Endometrial microvascular endothelial cells (primary cell): ENCODE measurements around the gene C11orf97. TPM values are rescaled to one million over a fixed set of nuclear protein-coding genes. Genes with fewer than 3 reads are reported as not detected.

ENCODE experiments used
- in situ Hi-C: cut with HindIII; loops from 2 replicates; pipeline ENCODE4 v1.10.0; 2017; ENCODE audit warnings: low sequenced_read_pairs, low pct_unique_long_range_greater_than_20kb; ENCODE audit errors: inconsistent ontology term
- total RNA-seq: library from RNA; depleted of rRNA; stranded (reverse); fragments of >200 nt; gene quantifications from one replicate; pipeline ENCODE4 v1.2.3, GENCODE V29; 2015; ENCODE audit errors: inconsistent ontology term

Gene C11orf97
- total RNA-seq, 1 donor from 2014 or later, result not detected

- in situ Hi-C loops, result no loop called here
These were observed 7.3 kb downstream of the C11orf97 start for GRCh38 chr11:94519478-94520084.

GRCh38 chr11:94521684-94522083 lies 9.4 kb downstream of the C11orf97 start:
- in situ Hi-C loops, result no loop called here

GRCh38 chr11:94524341-94524740 lies 12.1 kb downstream of the C11orf97 start:
- in situ Hi-C loops, result no loop called here

GRCh38 chr11:94525546-94526324 lies 13.5 kb downstream of the C11orf97 start:
- in situ Hi-C loops, result no loop called here

- in situ Hi-C loops, result no loop called here
These were observed 14.6 kb downstream of the C11orf97 start for GRCh38 chr11:94526645-94527438.

- in situ Hi-C loops, result no loop called here
These were observed 16.3 kb downstream of the C11orf97 start for GRCh38 chr11:94528551-94528950.

- in situ Hi-C loops, result no loop called here
These were observed 19.9 kb downstream of the C11orf97 start for GRCh38 chr11:94532211-94532610.

- in situ Hi-C loops, result no loop called here
These were observed 20.9 kb downstream of the C11orf97 start for GRCh38 chr11:94533206-94533605.

GRCh38 chr11:94533696-94534630 lies 21.7 kb downstream of the C11orf97 start:
- in situ Hi-C loops, result no loop called here

- in situ Hi-C loops, result no loop called here
These were observed 24.1 kb downstream of the C11orf97 start for GRCh38 chr11:94536386-94536785.

GRCh38 chr11:94537031-94537600 lies 24.9 kb downstream of the C11orf97 start:
- in situ Hi-C loops, result no loop called here

GRCh38 chr11:94539420-94539819 lies 27.2 kb downstream of the C11orf97 start:
- in situ Hi-C loops, result no loop called here

- in situ Hi-C loops, result no loop called here
These were observed 31.7 kb downstream of the C11orf97 start, which contains the start of gene FUT4 for GRCh38 chr11:94543695-94544645. Gene FUT4 (plus strand): TSS chr11:94543921. CDS start chr11:94544134, 213 bp downstream.

GRCh38 chr11:94544646-94545263 lies 32.5 kb downstream of the C11orf97 start:
- in situ Hi-C loops, result no loop called here

GRCh38 chr11:94545264-94546161 lies 33.3 kb downstream of the C11orf97 start:
- in situ Hi-C loops, result no loop called here

- in situ Hi-C loops, result no loop called here
These were observed 33.9 kb downstream of the C11orf97 start for GRCh38 chr11:94546162-94546470.
